ENCODE measurements around the gene ABHD17A. TPM values are rescaled to one million over a fixed set of nuclear protein-coding genes. Genes with fewer than 3 reads are reported as not detected.

The ABHD17A gene
- polyA plus RNA-seq, 3 donors from 2014 or later = 652 to 783 (median 741) TPM

GRCh38 chr19:1847684-1848398, 37.5 kb downstream of the ABHD17A start:
- Mint-ChIP-seq H3K36me3 (no peaks in the 10 kb centered on the region), H3K27me3 (ENCODE audit: low read depth in 3 of 3) (peaks cover 8 to 32% (median 21%) of the 10 kb centered on the region in 3 donors), H3K4me1 (peaks cover 44 to 61% of the 10 kb centered on the region in 2 donors), H3K4me3 (peak overlapping the region; percentile 91 to 93 (median 92)), H3K9me3 (no peaks in the 10 kb centered on the region), H3K27ac (peak overlapping the region; percentile 89 to 97 (median 93))
- peak in 1 of 3 donors; percentile 26 for DNase-seq

GRCh38 chr19:1847348-1847683, 38.0 kb downstream of the ABHD17A start:
- peaks cover 8 to 30% (median 20%) of the 10 kb centered on the region in 3 donors for H3K27me3 Mint-ChIP-seq (ENCODE audit: low read depth in 3 of 3)
- peaks cover 49 to 63% of the 10 kb centered on the region in 2 donors for H3K4me1 Mint-ChIP-seq
- peak overlapping the region; percentile 89 to 97 (median 93) for H3K27ac Mint-ChIP-seq
- no peaks in the 10 kb centered on the region for H3K9me3 Mint-ChIP-seq
- no peak for DNase-seq
- no peaks in the 10 kb centered on the region for H3K36me3 Mint-ChIP-seq
- H3K4me3 Mint-ChIP-seq = peak overlapping the region; percentile 91 to 93 (median 92)

GRCh38 chr19:1846517-1847204, 38.6 kb downstream of the ABHD17A start:
- no peaks in the 10 kb centered on the region for H3K9me3 Mint-ChIP-seq
- no peaks in the 10 kb centered on the region for H3K36me3 Mint-ChIP-seq
- H3K4me1 Mint-ChIP-seq = peaks cover 56 to 63% of the 10 kb centered on the region in 2 donors
- peak overlapping the region; percentile 91 to 93 (median 92) for H3K4me3 Mint-ChIP-seq
- H3K27me3 Mint-ChIP-seq (ENCODE audit: low read depth in 3 of 3) = peaks cover 8 to 31% (median 22%) of the 10 kb centered on the region in 3 donors
- peak overlapping the region; percentile 89 to 97 (median 93) for H3K27ac Mint-ChIP-seq
- no peak for DNase-seq

- no peaks in the 10 kb centered on the region for H3K36me3 Mint-ChIP-seq
- H3K4me3 Mint-ChIP-seq = peak overlapping the region in 3 of 5 donors; percentile 91 to 92 (median 92)
- peaks cover 6 to 26% (median 17%) of the 10 kb centered on the region in 3 donors for H3K27me3 Mint-ChIP-seq (ENCODE audit: low read depth in 3 of 3)
- no peak for DNase-seq
- no peaks in the 10 kb centered on the region for H3K9me3 Mint-ChIP-seq
- H3K4me1 Mint-ChIP-seq = peaks cover 64 to 65% of the 10 kb centered on the region in 2 donors
- no peak overlapping the region for H3K27ac Mint-ChIP-seq
Measured at GRCh38 chr19:1845642-1846041, 39.7 kb downstream of the ABHD17A start.

GRCh38 chr19:1845125-1845515, 40.2 kb downstream of the ABHD17A start:
- H3K27me3 Mint-ChIP-seq (ENCODE audit: low read depth in 3 of 3) = peaks cover 6 to 26% (median 16%) of the 10 kb centered on the region in 3 donors
- peaks cover 65 to 68% of the 10 kb centered on the region in 2 donors for H3K4me1 Mint-ChIP-seq
- DNase-seq = no peak
- H3K4me3 Mint-ChIP-seq = peak overlapping the region in 2 of 5 donors; percentile 8 to 35
- no peak overlapping the region for H3K27ac Mint-ChIP-seq
- no peaks in the 10 kb centered on the region for H3K36me3 Mint-ChIP-seq
- no peaks in the 10 kb centered on the region for H3K9me3 Mint-ChIP-seq

- H3K9me3 Mint-ChIP-seq = no peaks in the 10 kb centered on the region
- H3K4me3 Mint-ChIP-seq = peak overlapping the region in 2 of 5 donors; percentile 13 to 35
- H3K27ac Mint-ChIP-seq = no peak overlapping the region
- H3K4me1 Mint-ChIP-seq = peaks cover 65 to 66% of the 10 kb centered on the region in 2 donors
- no peaks in the 10 kb centered on the region for H3K36me3 Mint-ChIP-seq
- DNase-seq = no peak
- H3K27me3 Mint-ChIP-seq (ENCODE audit: low read depth in 3 of 3) = peaks cover 6 to 24% (median 16%) of the 10 kb centered on the region in 3 donors
Measured at GRCh38 chr19:1844513-1845124, 40.7 kb downstream of the ABHD17A start.

GRCh38 chr19:1843646-1844394, 41.5 kb downstream of the ABHD17A start:
- H3K4me3 Mint-ChIP-seq = peak overlapping the region in 1 of 5 donors; percentile 2
- no peak overlapping the region for H3K27ac Mint-ChIP-seq
- no peak for DNase-seq
- H3K9me3 Mint-ChIP-seq = no peaks in the 10 kb centered on the region
- H3K4me1 Mint-ChIP-seq = peaks cover 61 to 62% of the 10 kb centered on the region in 2 donors
- H3K36me3 Mint-ChIP-seq = no peaks in the 10 kb centered on the region
- H3K27me3 Mint-ChIP-seq (ENCODE audit: low read depth in 3 of 3) = peaks cover 6 to 25% (median 16%) of the 10 kb centered on the region in 3 donors

- no peak for DNase-seq
- no peaks in the 10 kb centered on the region for H3K9me3 Mint-ChIP-seq
- peaks cover 60 to 61% of the 10 kb centered on the region in 2 donors for H3K4me1 Mint-ChIP-seq
Measured at GRCh38 chr19:1843116-1843515, 42.2 kb downstream of the ABHD17A start.

GRCh38 chr19:1841209-1841924, 43.9 kb downstream of the ABHD17A start:
- Mint-ChIP-seq H3K27ac (no peak overlapping the region), H3K27me3 (ENCODE audit: low read depth in 3 of 3) (peaks cover 0 to 18% (median 11%) of the 10 kb centered on the region in 3 donors), H3K4me1 (peaks cover 47 to 49% of the 10 kb centered on the region in 2 donors), H3K36me3 (no peaks in the 10 kb centered on the region), H3K9me3 (no peaks in the 10 kb centered on the region), H3K4me3 (no peak overlapping the region)
- DNase-seq = no peak

More at GRCh38 chr19:1843116-1843515, 42.2 kb downstream of the ABHD17A start:
- no peak overlapping the region for H3K4me3 Mint-ChIP-seq
- H3K27me3 Mint-ChIP-seq (ENCODE audit: low read depth in 3 of 3) = peaks cover 6 to 22% (median 20%) of the 10 kb centered on the region in 3 donors
- H3K27ac Mint-ChIP-seq = no peak overlapping the region
- no peaks in the 10 kb centered on the region for H3K36me3 Mint-ChIP-seq

GRCh38 chr19:1840541-1841115, 44.7 kb downstream of the ABHD17A start:
- no peak overlapping the region for H3K4me3 Mint-ChIP-seq

GRCh38 chr19:1839658-1840540, 45.4 kb downstream of the ABHD17A start:
- no peak overlapping the region for H3K4me3 Mint-ChIP-seq
- no peaks in the 10 kb centered on the region for H3K36me3 Mint-ChIP-seq
- peaks cover 37 to 42% of the 10 kb centered on the region in 2 donors for H3K4me1 Mint-ChIP-seq
- H3K9me3 Mint-ChIP-seq = no peaks in the 10 kb centered on the region
- peak overlapping the region in 2 of 6 donors; percentile 31 to 40 for H3K27ac Mint-ChIP-seq
- peaks cover 0 to 13% (median 10%) of the 10 kb centered on the region in 3 donors for H3K27me3 Mint-ChIP-seq (ENCODE audit: low read depth in 3 of 3)
- no peak for DNase-seq

More at GRCh38 chr19:1840541-1841115, 44.7 kb downstream of the ABHD17A start:
- H3K27me3 Mint-ChIP-seq (ENCODE audit: low read depth in 3 of 3) = peaks cover 0 to 13% (median 11%) of the 10 kb centered on the region in 3 donors
- H3K27ac Mint-ChIP-seq = peak overlapping the region in 2 of 6 donors; percentile 31 to 40
- H3K9me3 Mint-ChIP-seq = no peaks in the 10 kb centered on the region
- no peak for DNase-seq
- peaks cover 39 to 46% of the 10 kb centered on the region in 2 donors for H3K4me1 Mint-ChIP-seq
- no peaks in the 10 kb centered on the region for H3K36me3 Mint-ChIP-seq
